B cell (primary cell): ENCODE data around the gene RGS7. TPM values are rescaled to one million over a fixed set of nuclear protein-coding genes. Genes with fewer than 3 reads are reported as not detected.

ENCODE experiments used
- ATAC-seq: fragments of 200-7000 bp; cut with Tn5 transposase; one replicate; pipeline ENCODE4 v1.10.0; 2021; ENCODE audit warnings: low read depth, mild to moderate bottlenecking, moderate number of reproducible peaks, moderate library complexity
- CTCF ChIA-PET: fragments of 350-600 bp; sonication (Branson Sonifier 250); formaldehyde crosslinking; loops from one replicate; lab custom pipeline; 2021; ENCODE audit warnings: antibody characterized with exemption, inconsistent platforms; lab: Charles Lee
- POLR2A ChIA-PET: fragments of 350-600 bp; sonication (Branson Sonifier 250); formaldehyde crosslinking; loops from one replicate; lab custom pipeline; 2021; ENCODE audit warnings: antibody characterized with exemption; lab: Charles Lee
- DNase-seq: peaks from one replicate; pipeline ENCODE4 v3.0.0; 2013
- H2AFZ ChIP-seq: 2 replicates; pipeline ENCODE4 v1.6.1; 2012; ENCODE audit warnings: mild to moderate bottlenecking, low read depth, low read length; ENCODE audit not compliant: insufficient read depth, poor library complexity, severe bottlenecking
- H3K27ac ChIP-seq, 2 donors: 1 replicate in 1 of 2; 2 replicates in 1 of 2; pipeline ENCODE4 v1.5.1; 2012 to 2013; ENCODE audit warnings: low read length in 2 of 2, mild to moderate bottlenecking in 2 of 2, moderate library complexity in 1 of 2
- H3K27me3 ChIP-seq, 4 experiments: fragments of 200-600 bp in 1 of 4; sonication (generic) in 1 of 4; replicated peaks in 1 of 4; 1 replicate in 2 of 4; 2 replicates in 2 of 4; pipeline versions ENCODE4 v1.6.1 to v1.7.0; 2013 to 2016; ENCODE audit warnings: low read length in 3 of 4, mild to moderate bottlenecking in 2 of 4, mixed read lengths in 1 of 4, moderate library complexity in 1 of 4; ENCODE audit not compliant: insufficient read depth in 4 of 4, control insufficient read depth in 3 of 4; ENCODE audit errors: control extremely low read depth in 1 of 4
- H3K36me3 ChIP-seq, 2 experiments: replicated peaks in 1 of 2; 1 replicate in 1 of 2; 2 replicates in 1 of 2; pipeline versions ENCODE4 v1.6.1 to v1.7.1; 2013; ENCODE audit warnings: low read length in 1 of 2; ENCODE audit not compliant: insufficient read depth in 2 of 2, control insufficient read depth in 1 of 2; ENCODE audit errors: control extremely low read depth in 1 of 2, extremely low read depth in 1 of 2
- H3K4me1 ChIP-seq, 2 donors: fragments of 200-600 bp in 1 of 2; sonication (generic) in 1 of 2; 1 replicate in 1 of 2; 2 replicates in 1 of 2; pipeline versions ENCODE4 v1.5.1 to v1.6.1; 2013 to 2017; ENCODE audit warnings: low read length in 2 of 2; ENCODE audit not compliant: control insufficient read depth in 2 of 2, insufficient read depth in 2 of 2
- H3K4me2 ChIP-seq: replicated peaks from 2 replicates; pipeline ENCODE3; 2012; ENCODE audit warnings: mild to moderate bottlenecking, low read depth, low read length; ENCODE audit not compliant: poor library complexity, severe bottlenecking
- H3K4me3 ChIP-seq, 5 experiments: fragments of 200-600 bp in 1 of 5; sonication (generic) in 1 of 5; 1 replicate in 3 of 5; 2 replicates in 2 of 5; pipeline versions ENCODE4 v1.5.1 to v1.7.0; 2011 to 2016; ENCODE audit warnings: low read length in 4 of 5, mild to moderate bottlenecking in 4 of 5, low read depth in 2 of 5, control low read depth in 1 of 5, moderate library complexity in 1 of 5; ENCODE audit not compliant: insufficient read depth in 1 of 5; ENCODE audit errors: control extremely low read depth in 1 of 5, extremely low read depth in 1 of 5
- H3K79me2 ChIP-seq: fragments of 200-600 bp; sonication (generic); one replicate; pipeline ENCODE4 v1.6.0; 2016; ENCODE audit warnings: low read length; ENCODE audit not compliant: control insufficient read depth, insufficient read depth
- H3K9ac ChIP-seq: fragments of 200-600 bp; sonication (generic); 2 replicates; pipeline ENCODE4 v1.6.1; 2017; ENCODE audit warnings: mild to moderate bottlenecking, low read length, moderate library complexity
- H3K9me3 ChIP-seq, 3 donors: one replicate each; pipeline versions ENCODE4 v1.6.1 to v1.7.1; 2013; ENCODE audit warnings: low read length in 2 of 3; ENCODE audit not compliant: control insufficient read depth in 2 of 3, insufficient read depth in 1 of 3; ENCODE audit errors: control extremely low read depth in 1 of 3
- H4K20me1 ChIP-seq: 2 replicates; pipeline ENCODE4 v1.6.0; 2012; ENCODE audit warnings: mild to moderate bottlenecking, low read length; ENCODE audit not compliant: insufficient read depth, control insufficient read depth, poor library complexity, severe bottlenecking
- H3K27ac Mint-ChIP-seq: one replicate; pipeline ENCODE4 v1.8.0; 2021; ENCODE audit warnings: mixed read lengths
- H3K27me3 Mint-ChIP-seq: one replicate; pipeline ENCODE4 v1.8.0; 2021; ENCODE audit warnings: mixed read lengths
- H3K4me1 Mint-ChIP-seq: one replicate; pipeline ENCODE4 v1.8.0; 2021; ENCODE audit warnings: mixed read lengths
- H3K4me3 Mint-ChIP-seq: one replicate; pipeline ENCODE4 v1.8.0; 2021; ENCODE audit warnings: mixed read lengths
- H3K9me3 Mint-ChIP-seq: one replicate; pipeline ENCODE4 v1.8.0; 2022; ENCODE audit warnings: mixed read lengths; ENCODE audit not compliant: insufficient read depth
- CTCF ChIP-seq: fragments of 200-600 bp; IDR thresholded peaks from one replicate; pipeline ENCODE4 v1.8.0; 2022; ENCODE audit warnings: antibody characterized with exemption, mild to moderate bottlenecking
- EZH2 ChIP-seq: IDR thresholded peaks from 2 replicates; pipeline ENCODE4 v1.6.1; 2012; ENCODE audit warnings: borderline replicate concordance, low read depth, mild to moderate bottlenecking, moderate library complexity, low read length; ENCODE audit not compliant: insufficient read depth, poor library complexity, severe bottlenecking
- WGBS: methylation state at CpG from one replicate; pipeline ENCODE4 v1.1.5; 2013; ENCODE audit warnings: missing lambda C conversion rate; ENCODE audit not compliant: insufficient coverage; 5-methylcytosine and 5-hydroxymethylcytosine counted together
- intact Hi-C: fragments of 100-400 bp; cut with micrococcal nuclease; formaldehyde crosslinking; loops from one replicate; pipeline ENCODE4 v1.10.0; 2022
- polyA plus RNA-seq: library from polyadenylated mRNA; depleted of rRNA; stranded (reverse); fragments of >200 nt; gene quantifications from 2 replicates; pipeline ENCODE4 v1.2.3, GENCODE V29; 2012
- total RNA-seq, 2 donors: library from RNA; stranded (reverse); fragments of 120-200 nt in 1 of 2; gene quantifications; 1 replicate in 1 of 2; 2 replicates in 1 of 2; pipeline versions ENCODE4 v1.2.3 to v1.2.4, GENCODE V29; 2013 to 2022

Gene RGS7
- total and polyA plus RNA-seq, 2 donors (not counting 1 experiment from before 2014, with no cell fraction given): 0.15 to 1.8 TPM

- Mint-ChIP-seq H3K27me3 (no peaks in the 10 kb centered on the region), H3K27ac (no peak overlapping the region), H3K4me3 (no peak overlapping the region), H3K4me1 (no peaks in the 10 kb centered on the region), H3K9me3 (no peaks in the 10 kb centered on the region)
- no peak overlapping the region for H3K4me2 ChIP-seq
- POLR2A ChIA-PET: no interaction called here
- intact Hi-C loops: no loop called here
- H3K9me3 ChIP-seq: no peaks in the 10 kb centered on the region
- no peaks in the 10 kb centered on the region for H4K20me1 ChIP-seq
- H3K79me2 ChIP-seq: no peaks in the 10 kb centered on the region
- WGBS: 100% methylated on average over 1 of the region's 3 CpGs
- H3K4me1 ChIP-seq: no peaks in the 10 kb centered on the region
- CTCF ChIA-PET: no interaction called here
- H2AFZ ChIP-seq: no peak overlapping the region
- no peak for DNase-seq
- H3K9ac ChIP-seq: no peak overlapping the region
- H3K27ac ChIP-seq: no peak overlapping the region
- H3K4me3 ChIP-seq: no peak overlapping the region
- H3K27me3 ChIP-seq: no peaks in the 10 kb centered on the region
- TF ChIP-seq EZH2 (no peak), CTCF (no peak)
- H3K36me3 ChIP-seq: no peaks in the 10 kb centered on the region
- no peak for ATAC-seq
Observed at GRCh38 chr1:241118049-241118448, 239.0 kb downstream of the RGS7 start.

- H3K4me1 ChIP-seq: no peaks in the 10 kb centered on the region
- H3K27ac Mint-ChIP-seq: no peak overlapping the region
- H3K4me2 ChIP-seq: no peak overlapping the region
- H3K4me3 Mint-ChIP-seq: no peak overlapping the region
- H3K27me3 Mint-ChIP-seq: no peaks in the 10 kb centered on the region
- H3K36me3 ChIP-seq: no peaks in the 10 kb centered on the region
- no peaks in the 10 kb centered on the region for H3K9me3 Mint-ChIP-seq
- intact Hi-C loops: no loop called here
- H3K9me3 ChIP-seq: no peaks in the 10 kb centered on the region
- no peak for TF ChIP-seq CTCF
- H2AFZ ChIP-seq: no peak overlapping the region
- no peaks in the 10 kb centered on the region for H3K79me2 ChIP-seq
- no peaks in the 10 kb centered on the region for H3K27me3 ChIP-seq
- DNase-seq (no peak), ATAC-seq (no peak)
- POLR2A ChIA-PET: no interaction called here
- no peaks in the 10 kb centered on the region for H3K4me1 Mint-ChIP-seq
- no peak overlapping the region for H3K4me3 ChIP-seq
- H4K20me1 ChIP-seq: no peaks in the 10 kb centered on the region
- H3K9ac ChIP-seq: no peak overlapping the region
- 0% methylated on average over 1 of the region's 5 CpGs for WGBS
- CTCF ChIA-PET: no interaction called here
- H3K27ac ChIP-seq: no peak overlapping the region
Observed at GRCh38 chr1:241115784-241116183, 241.2 kb downstream of the RGS7 start.
